HG02678 (cell line): Measurements from ENCODE around the gene DHX35.

Source experiments
- ATAC-seq: cut with Tn5 transposase; IDR thresholded peaks from one replicate; pipeline ENCODE4 v1.9.1; 2021; ENCODE audit warnings: mild to moderate bottlenecking, moderate library complexity; ENCODE audit not compliant: unreplicated experiment

The DHX35 gene, protein sequence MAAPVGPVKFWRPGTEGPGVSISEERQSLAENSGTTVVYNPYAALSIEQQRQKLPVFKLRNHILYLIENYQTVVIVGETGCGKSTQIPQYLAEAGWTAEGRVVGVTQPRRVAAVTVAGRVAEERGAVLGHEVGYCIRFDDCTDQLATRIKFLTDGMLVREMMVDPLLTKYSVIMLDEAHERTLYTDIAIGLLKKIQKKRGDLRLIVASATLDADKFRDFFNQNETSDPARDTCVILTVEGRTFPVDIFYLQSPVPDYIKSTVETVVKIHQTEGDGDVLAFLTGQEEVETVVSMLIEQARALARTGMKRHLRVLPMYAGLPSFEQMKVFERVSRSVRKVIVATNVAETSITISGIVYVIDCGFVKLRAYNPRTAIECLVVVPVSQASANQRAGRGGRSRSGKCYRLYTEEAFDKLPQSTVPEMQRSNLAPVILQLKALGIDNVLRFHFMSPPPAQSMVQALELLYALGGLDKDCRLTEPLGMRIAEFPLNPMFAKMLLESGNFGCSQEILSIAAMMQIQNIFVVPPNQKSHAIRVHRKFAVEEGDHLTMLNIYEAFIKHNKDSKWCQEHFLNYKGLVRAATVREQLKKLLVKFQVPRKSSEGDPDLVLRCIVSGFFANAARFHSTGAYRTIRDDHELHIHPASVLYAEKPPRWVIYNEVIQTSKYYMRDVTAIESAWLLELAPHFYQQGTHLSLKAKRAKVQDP

GRCh38 chr20:38962044-38962927, at the start of gene DHX35:
DHX35 (plus strand) TSS chr20:38962344; CDS start chr20:38962368, 24 bp downstream.
- ATAC-seq = peak; percentile 96

DNA sequence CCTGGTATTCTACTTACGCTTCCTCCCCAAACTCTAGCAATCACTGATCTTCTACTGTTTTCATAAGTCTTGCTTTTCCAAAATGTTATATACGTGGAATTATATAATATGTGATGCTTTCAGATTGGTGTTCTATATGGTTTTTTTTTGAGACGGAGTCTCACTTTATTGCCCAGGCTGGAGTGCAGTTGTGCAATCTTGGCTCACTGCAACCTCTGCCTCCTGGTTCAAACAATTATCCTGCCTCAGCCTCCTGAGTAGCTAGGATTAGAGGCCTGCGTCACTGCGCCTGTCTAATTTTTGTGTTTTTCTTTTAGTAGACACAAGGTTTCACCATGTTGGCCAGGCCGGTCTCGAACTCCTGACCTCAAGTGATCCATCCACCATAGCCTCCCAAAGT, 46.8 kb upstream of the DHX35 start:
- ATAC-seq = no peak

DNA sequence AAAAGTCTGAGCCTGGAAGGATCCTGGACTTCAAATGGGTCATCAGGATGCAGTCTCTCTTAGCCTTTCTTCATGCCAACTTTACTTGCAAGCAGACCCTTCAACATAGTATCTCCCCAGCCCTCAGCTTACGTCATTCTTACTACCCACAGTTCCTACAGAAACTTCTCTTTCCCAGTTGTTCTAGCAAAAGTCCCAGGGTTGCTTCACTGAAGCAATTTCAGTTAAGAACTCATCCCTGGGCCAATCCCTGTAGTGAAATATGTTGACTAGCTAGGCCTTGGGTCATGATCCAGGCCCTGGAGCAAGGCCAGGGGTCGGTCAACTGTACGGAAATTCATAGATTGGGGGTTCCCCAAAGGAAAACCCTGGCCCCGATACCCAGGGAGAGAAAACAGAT, 44.5 kb upstream of the DHX35 start:
- no peak for ATAC-seq

- no peak for ATAC-seq
These were observed 44.0 kb upstream of the DHX35 start for GRCh38 chr20:38918172-38918571.

DNA sequence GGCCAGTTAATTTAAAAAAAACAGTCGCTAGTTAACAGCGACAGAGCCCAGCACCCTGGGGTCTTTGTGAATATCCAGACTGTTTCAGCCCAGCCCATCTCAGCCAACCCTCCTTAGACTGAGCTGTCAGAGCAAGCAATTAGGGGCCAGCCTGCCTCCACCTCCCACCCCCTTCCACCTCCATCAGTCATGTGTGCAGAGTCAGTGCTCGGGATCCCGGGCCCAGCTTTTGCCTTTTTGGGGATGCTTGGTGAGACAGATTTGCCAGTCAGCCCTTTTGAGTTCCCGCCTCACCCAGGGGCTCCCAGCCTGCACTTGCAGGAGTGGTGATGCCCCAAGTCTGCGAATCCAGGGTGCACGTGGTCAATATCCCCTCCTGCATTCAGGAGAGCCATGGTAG, 42.5 kb upstream of the DHX35 start:
- ATAC-seq = no peak

- no peak for ATAC-seq
These were observed 41.7 kb upstream of the DHX35 start for GRCh38 chr20:38920411-38920810.

DNA sequence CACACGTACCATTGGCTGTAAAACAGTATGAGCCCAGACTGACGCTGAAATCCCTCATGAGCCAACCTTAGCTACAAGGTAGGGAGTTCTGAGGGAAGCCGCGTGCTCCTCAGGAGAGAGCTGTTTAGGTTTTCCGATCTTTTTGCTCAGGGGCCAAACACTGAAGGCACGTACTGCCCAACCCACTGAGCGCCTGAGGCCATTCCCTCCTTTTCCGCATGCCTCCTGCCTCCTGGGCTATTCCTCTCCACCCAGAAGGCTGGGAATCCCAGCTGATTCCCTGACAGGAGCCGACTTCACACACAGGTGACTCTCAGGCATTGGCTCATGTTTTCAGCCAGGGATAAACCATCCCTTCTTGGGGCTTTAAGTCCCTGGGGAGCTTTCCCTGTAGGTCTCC, 41.3 kb upstream of the DHX35 start:
- ATAC-seq = no peak

- no peak for ATAC-seq
These were observed 37.4 kb upstream of the DHX35 start for GRCh38 chr20:38924718-38925117.

DNA sequence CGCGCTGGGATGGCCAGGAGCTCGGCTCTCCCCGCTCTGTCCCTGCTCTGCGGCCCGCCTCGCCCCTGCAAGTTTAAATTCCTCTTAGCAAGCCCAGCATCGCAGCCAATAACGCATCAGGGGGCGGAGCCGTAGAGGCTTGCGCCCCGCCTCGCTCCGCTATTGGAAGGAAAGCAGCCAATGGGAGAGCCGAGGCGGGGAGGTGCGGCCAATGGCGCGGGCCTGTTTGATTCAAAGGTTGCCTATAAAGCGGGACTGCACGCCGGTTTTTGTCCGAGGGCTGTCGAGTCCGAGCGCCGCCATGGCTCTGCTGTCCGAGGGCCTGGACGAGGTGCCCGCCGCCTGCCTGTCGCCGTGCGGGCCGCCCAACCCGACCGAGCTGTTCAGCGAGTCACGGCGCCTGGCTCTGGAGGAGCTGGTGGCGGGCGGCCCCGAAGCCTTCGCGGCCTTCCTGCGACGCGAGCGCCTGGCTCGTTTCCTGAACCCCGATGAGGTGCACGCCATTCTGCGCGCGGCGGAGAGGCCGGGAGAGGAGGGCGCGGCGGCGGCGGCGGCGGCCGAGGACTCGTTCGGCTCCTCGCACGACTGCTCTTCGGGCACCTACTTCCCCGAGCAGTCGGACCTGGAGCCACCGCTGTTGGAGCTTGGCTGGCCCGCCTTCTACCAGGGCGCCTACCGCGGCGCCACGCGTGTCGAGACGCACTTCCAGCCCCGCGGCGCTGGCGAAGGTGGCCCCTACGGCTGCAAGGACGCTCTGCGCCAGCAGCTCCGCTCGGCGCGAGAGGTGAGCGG, 35.8 kb upstream of the DHX35 start, which contains the start of gene FAM83D:
Gene FAM83D, plus strand, starts transcription at position 276 of the 792 bp plus-strand sequence. Its CDS starts 26 bp downstream, at position 302.
- ATAC-seq = peak; percentile 94

- ATAC-seq = no peak
These were observed 35.1 kb upstream of the DHX35 start for GRCh38 chr20:38926934-38927616.

- ATAC-seq = no peak
These were observed 34.1 kb upstream of the DHX35 start for GRCh38 chr20:38927902-38928578.

GRCh38 chr20:38930242-38930569, 31.9 kb upstream of the DHX35 start:
- no peak for ATAC-seq

GRCh38 chr20:38931984-38932383, 30.2 kb upstream of the DHX35 start:
- ATAC-seq = no peak

DNA sequence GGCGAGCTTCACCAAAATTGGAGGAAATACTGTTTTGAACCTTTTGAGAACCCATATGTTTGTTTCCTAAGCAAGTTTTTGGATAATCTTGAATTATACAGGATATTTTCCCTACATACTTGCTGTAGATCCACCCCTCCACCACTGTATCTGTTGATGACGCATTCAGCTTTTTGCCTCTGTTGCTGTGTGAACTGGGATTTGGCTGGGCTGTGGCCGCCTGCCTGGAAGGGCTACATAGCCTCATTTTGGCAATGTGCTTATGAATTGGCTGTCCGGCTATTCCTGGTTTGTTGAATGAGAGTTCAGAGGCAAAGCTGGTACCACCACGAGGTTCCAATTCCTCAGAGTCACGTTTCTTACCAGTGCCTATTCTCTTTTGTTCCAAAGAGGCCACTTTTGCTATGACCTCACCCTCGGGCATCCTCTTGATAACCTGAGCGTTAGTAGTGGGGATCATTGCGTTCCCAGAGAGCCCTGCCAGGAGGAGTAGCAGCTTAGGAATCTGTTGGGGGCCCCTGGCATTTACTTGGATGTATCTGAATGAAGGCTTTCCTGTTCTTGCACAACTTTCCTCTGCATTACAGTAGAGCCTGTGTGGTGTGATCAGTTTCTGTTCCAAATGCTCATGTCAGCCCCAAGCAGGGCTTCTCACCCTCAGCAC, 29.6 kb upstream of the DHX35 start:
- no peak for ATAC-seq

GRCh38 chr20:38934530-38934929, 27.6 kb upstream of the DHX35 start:
- no peak for ATAC-seq

GRCh38 chr20:38935285-38935684, 26.9 kb upstream of the DHX35 start:
- no peak for ATAC-seq

GRCh38 chr20:38935967-38936407, 26.2 kb upstream of the DHX35 start:
- no peak for ATAC-seq

DNA sequence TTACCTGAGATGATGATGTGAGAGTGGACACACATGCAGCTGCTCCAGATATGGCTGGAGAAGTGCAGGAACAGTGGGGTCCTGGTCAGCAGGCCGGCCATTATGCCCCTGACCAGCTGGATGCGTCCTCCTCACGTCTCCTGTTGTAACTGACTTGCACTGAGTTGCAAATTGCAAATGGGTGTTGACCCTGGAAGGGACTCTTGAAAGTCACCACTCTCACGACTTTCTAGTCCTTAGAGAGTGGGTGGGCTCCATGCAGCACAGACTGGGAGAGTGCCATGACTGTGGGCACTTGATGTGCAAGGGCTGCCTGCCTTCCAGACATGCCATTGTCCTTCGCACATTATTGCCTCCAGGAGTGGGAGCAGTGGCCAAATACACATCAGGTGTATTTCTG, 25.1 kb upstream of the DHX35 start:
- no peak for ATAC-seq

GRCh38 chr20:38937978-38938473, 24.1 kb upstream of the DHX35 start:
- no peak for ATAC-seq
